Activated CD4-positive, alpha-beta memory T cell treated with anti-CD3 and anti-CD28 coated beads, Interleukin-2, amount 10 ng/mL, durations not matched to agents 7 days and 5 days (primary cell): ENCODE data around the gene TNFAIP8L2. TPM values are rescaled to one million over a fixed set of nuclear protein-coding genes. Genes with fewer than 3 reads are reported as not detected.
A peak's percentile ranks its signal among the peaks of the same experiment; 100 is the strongest.

Experiments used
- CTCF ChIA-PET: fragments of 350-600 bp; sonication (Branson Sonifier 250); formaldehyde crosslinking; loops from one replicate; lab custom pipeline; 2021; ENCODE audit warnings: antibody characterized with exemption, inconsistent platforms; lab: Charles Lee
- POLR2A ChIA-PET: fragments of 350-600 bp; sonication (Branson Sonifier 250); formaldehyde crosslinking; loops from one replicate; lab custom pipeline; 2021; ENCODE audit warnings: antibody characterized with exemption; lab: Charles Lee
- DNase-seq: peaks from one replicate; pipeline ENCODE4 v3.0.0-alpha.2; 2020
- H3K27ac Mint-ChIP-seq: one replicate; pipeline ENCODE4 v1.8.0; 2021; ENCODE audit warnings: mild to moderate bottlenecking, mixed read lengths
- H3K27me3 Mint-ChIP-seq: one replicate; pipeline ENCODE4 v1.8.0; 2021; ENCODE audit warnings: mixed read lengths
- H3K36me3 Mint-ChIP-seq: one replicate; pipeline ENCODE4 v1.8.0; 2021; ENCODE audit warnings: low read depth, mixed read lengths
- H3K4me1 Mint-ChIP-seq: one replicate; pipeline ENCODE4 v1.8.0; 2021; ENCODE audit warnings: mixed read lengths
- H3K4me3 Mint-ChIP-seq: one replicate; pipeline ENCODE4 v1.8.0; 2021; ENCODE audit warnings: mild to moderate bottlenecking, mixed read lengths
- H3K9me3 Mint-ChIP-seq: one replicate; pipeline ENCODE4 v1.8.0; 2021; ENCODE audit warnings: mixed read lengths
- total RNA-seq, 2 experiments: library from RNA; stranded (reverse); gene quantifications; one replicate each; pipeline ENCODE4 v1.2.3, GENCODE V29; 2021

TNFAIP8L2 gene
- total RNA-seq, 2 experiments from 2014 or later, result 31.2 to 32.0 TPM

GRCh38 chr1:151147132-151147503, 9.3 kb upstream of the TNFAIP8L2 start:
- CTCF ChIA-PET, result interaction anchor here (0.9 to 2.7 kb wide), 3 partner anchors 10 to 123 kb away, joined by 6 to 18 read pairs (median 7); partner anchors contain the start of gene TNFAIP8L2
- no peaks in the 10 kb centered on the region for H3K9me3 Mint-ChIP-seq
- H3K4me3 Mint-ChIP-seq, result peak overlapping the region; percentile 93
- H3K27me3 Mint-ChIP-seq, result peaks cover 14% of the 10 kb centered on the region
- POLR2A ChIA-PET, result interaction anchor here (1.1 to 6.4 kb wide), 3 partner anchors 10 to 77 kb away, joined by 3 to 22 read pairs (median 4); partner anchors contain the start of genes GABPB2 and TNFAIP8L2
- no peaks in the 10 kb centered on the region for H3K36me3 Mint-ChIP-seq
- DNase-seq, result no peak
- no peak overlapping the region for H3K27ac Mint-ChIP-seq
- peaks cover 11% of the 10 kb centered on the region for H3K4me1 Mint-ChIP-seq

- Mint-ChIP-seq H3K27ac (no peak overlapping the region), H3K27me3 (peaks cover 14% of the 10 kb centered on the region), H3K9me3 (no peaks in the 10 kb centered on the region), H3K36me3 (no peaks in the 10 kb centered on the region), H3K4me3 (peak overlapping the region; percentile 93), H3K4me1 (peaks cover 11% of the 10 kb centered on the region)
- ChIA-PET POLR2A (interaction anchor here (1.1 to 6.4 kb wide), 3 partner anchors 9 to 78 kb away, joined by 3 to 22 read pairs (median 4); partner anchors contain the start of genes GABPB2 and TNFAIP8L2), CTCF (interaction anchor here (0.6 to 2.7 kb wide), 5 partner anchors 9 to 123 kb away, joined by 3 to 18 read pairs (median 7); partner anchors contain the start of gene TNFAIP8L2)
- no peak for DNase-seq
Measured at GRCh38 chr1:151147665-151148064, 8.8 kb upstream of the TNFAIP8L2 start.

GRCh38 chr1:151157067-151157531, 650 bp downstream of the TNFAIP8L2 start:
- ChIA-PET CTCF (interaction anchor here (0.5 to 9.4 kb wide), 31 partner anchors 8 to 183 kb away, joined by 3 to 267 read pairs (median 4); partner anchors contain the start of genes C1orf56, CDC42SE1, GABPB2 and LYSMD1), POLR2A (interaction anchor here (0.6 to 5.1 kb wide), 31 partner anchors 9 to 595 kb away, joined by 3 to 65 read pairs (median 5); partner anchors contain the start of genes C1orf56, CDC42SE1, ENSA and GABPB2)
- H3K27ac Mint-ChIP-seq, result peak overlapping the region; percentile 96
- no peaks in the 10 kb centered on the region for H3K9me3 Mint-ChIP-seq
- H3K4me1 Mint-ChIP-seq, result peaks cover 56% of the 10 kb centered on the region
- H3K36me3 Mint-ChIP-seq, result peaks cover 46% of the 10 kb centered on the region
- peak overlapping the region; percentile 98 for H3K4me3 Mint-ChIP-seq
- H3K27me3 Mint-ChIP-seq, result no peaks in the 10 kb centered on the region
- peak; percentile 83 for DNase-seq

- Mint-ChIP-seq H3K36me3 (peaks cover 53% of the 10 kb centered on the region), H3K9me3 (no peaks in the 10 kb centered on the region), H3K4me1 (peaks cover 62% of the 10 kb centered on the region), H3K4me3 (peak overlapping the region; percentile 98), H3K27me3 (no peaks in the 10 kb centered on the region), H3K27ac (peak overlapping the region; percentile 96)
- ChIA-PET POLR2A (interaction anchor here (0.8 to 5.1 kb wide), 8 partner anchors 8 to 123 kb away, joined by 3 to 65 read pairs (median 10); partner anchors contain the start of genes C1orf56, CDC42SE1, GABPB2 and LYSMD1), CTCF (interaction anchor here (3.3 to 9.4 kb wide), 4 partner anchors 10 to 133 kb away, joined by 18 to 267 read pairs (median 36); partner anchors contain the start of gene GABPB2)
- no peak for DNase-seq
Measured at GRCh38 chr1:151158326-151158725, 1.9 kb downstream of the TNFAIP8L2 start.

GRCh38 chr1:151158751-151159251, 2.4 kb downstream of the TNFAIP8L2 start:
- H3K9me3 Mint-ChIP-seq, result no peaks in the 10 kb centered on the region
- peak overlapping the region; percentile 98 for H3K4me3 Mint-ChIP-seq
- no peak for DNase-seq
- peak overlapping the region; percentile 96 for H3K27ac Mint-ChIP-seq
- H3K4me1 Mint-ChIP-seq, result peaks cover 62% of the 10 kb centered on the region
- ChIA-PET POLR2A (interaction anchor here (0.8 to 5.1 kb wide), 5 partner anchors 31 to 123 kb away, joined by 3 to 65 read pairs (median 5); partner anchors contain the start of genes CDC42SE1, MLLT11, PIP5K1A and VPS72), CTCF (interaction anchor here (3.3 to 9.4 kb wide), 2 partner anchors 11 to 59 kb away, joined by 18 to 267 read pairs; no protein-coding TSS in a partner anchor)
- peaks cover 53% of the 10 kb centered on the region for H3K36me3 Mint-ChIP-seq
- H3K27me3 Mint-ChIP-seq, result no peaks in the 10 kb centered on the region

- POLR2A ChIA-PET, result interaction anchor here (1.7 to 5.1 kb wide), 3 partner anchors 31 to 122 kb away, joined by 5 to 65 read pairs (median 9); partner anchors contain the start of genes CDC42SE1, MLLT11, VPS72 and ZNF687
- peaks cover 53% of the 10 kb centered on the region for H3K36me3 Mint-ChIP-seq
Measured at GRCh38 chr1:151159373-151159772, 2.9 kb downstream of the TNFAIP8L2 start.

GRCh38 chr1:151164732-151165280, 8.4 kb downstream of the TNFAIP8L2 start:
- ChIA-PET CTCF (interaction anchor here (0.8 to 2.4 kb wide), 3 partner anchors 8 to 65 kb away, joined by 3 to 10 read pairs (median 5); partner anchors contain the start of gene TNFAIP8L2), POLR2A (interaction anchor here (1.1 to 4.3 kb wide), 4 partner anchors 8 to 158 kb away, joined by 3 to 37 read pairs (median 21); partner anchors contain the start of genes MINDY1, TNFAIP8L2 and VPS72)
- Mint-ChIP-seq H3K4me3 (peak overlapping the region; percentile 85), H3K9me3 (no peaks in the 10 kb centered on the region), H3K4me1 (peaks cover 65% of the 10 kb centered on the region), H3K27ac (peak overlapping the region; percentile 83), H3K27me3 (no peaks in the 10 kb centered on the region), H3K36me3 (peaks cover 51% of the 10 kb centered on the region)
- no peak for DNase-seq

More at GRCh38 chr1:151159373-151159772, 2.9 kb downstream of the TNFAIP8L2 start:
- no peaks in the 10 kb centered on the region for H3K27me3 Mint-ChIP-seq
- no peaks in the 10 kb centered on the region for H3K9me3 Mint-ChIP-seq
- H3K4me1 Mint-ChIP-seq, result peaks cover 66% of the 10 kb centered on the region
- peak overlapping the region; percentile 96 for H3K27ac Mint-ChIP-seq
- H3K4me3 Mint-ChIP-seq, result no peak overlapping the region
- no peak for DNase-seq
- CTCF ChIA-PET, result interaction anchor here (9.4 kb wide), 1 partner anchor 59 kb away, joined by 267 read pairs; no protein-coding TSS in a partner anchor

GRCh38 chr1:151165281-151165737, 8.9 kb downstream of the TNFAIP8L2 start:
- ChIA-PET CTCF (interaction anchor here (0.8 to 2.4 kb wide), 3 partner anchors 8 to 66 kb away, joined by 3 to 10 read pairs (median 5); partner anchors contain the start of gene TNFAIP8L2), POLR2A (interaction anchor here (1.1 to 4.3 kb wide), 6 partner anchors 8 to 159 kb away, joined by 3 to 37 read pairs (median 7); partner anchors contain the start of genes MINDY1, PSMD4, TNFAIP8L2 and VPS72)
- no peaks in the 10 kb centered on the region for H3K27me3 Mint-ChIP-seq
- no peaks in the 10 kb centered on the region for H3K9me3 Mint-ChIP-seq
- H3K4me1 Mint-ChIP-seq, result peaks cover 62% of the 10 kb centered on the region
- no peak for DNase-seq
- H3K27ac Mint-ChIP-seq, result peak overlapping the region; percentile 83
- H3K36me3 Mint-ChIP-seq, result peaks cover 53% of the 10 kb centered on the region
- peak overlapping the region; percentile 85 for H3K4me3 Mint-ChIP-seq

GRCh38 chr1:151165738-151166504, 9.5 kb downstream of the TNFAIP8L2 start, which contains the start of the genes LYSMD1 and SCNM1:
LYSMD1 (minus strand) TSS chr1:151165902; CDS start chr1:151165258, 644 bp downstream.
SCNM1 (plus strand) TSS chr1:151166144; CDS start chr1:151166153, 9 bp downstream.
- Mint-ChIP-seq H3K9me3 (no peaks in the 10 kb centered on the region), H3K27me3 (no peaks in the 10 kb centered on the region), H3K27ac (peak within 1 kb of the TSS; percentile 83), H3K4me1 (peaks cover 58% of the 10 kb centered on the region), H3K36me3 (peaks cover 54% of the 10 kb centered on the region), H3K4me3 (peak within 1 kb of the TSS; percentile 85)
- peak; percentile 98 for DNase-seq
- ChIA-PET POLR2A (interaction anchor here (0.6 to 4.3 kb wide), 13 partner anchors 9 to 802 kb away, joined by 3 to 37 read pairs (median 4); partner anchors contain the start of genes MINDY1, PSMD4, RPRD2 and TMOD4), CTCF (interaction anchor here (0.6 to 2.4 kb wide), 3 partner anchors 9 to 66 kb away, joined by 4 to 10 read pairs (median 10); partner anchors contain the start of gene TNFAIP8L2)

- H3K27me3 Mint-ChIP-seq, result no peaks in the 10 kb centered on the region
- H3K4me1 Mint-ChIP-seq, result peaks cover 55% of the 10 kb centered on the region
- H3K4me3 Mint-ChIP-seq, result peak overlapping the region; percentile 85
- H3K9me3 Mint-ChIP-seq, result no peaks in the 10 kb centered on the region
- peak overlapping the region; percentile 83 for H3K27ac Mint-ChIP-seq
- ChIA-PET CTCF (interaction anchor here (0.6 to 2.4 kb wide), 4 partner anchors 10 to 67 kb away, joined by 4 to 10 read pairs (median 8); partner anchors contain the start of gene TNFAIP8L2), POLR2A (interaction anchor here (0.6 to 4.3 kb wide), 13 partner anchors 9 to 802 kb away, joined by 3 to 37 read pairs (median 4); partner anchors contain the start of genes MINDY1, PSMD4, RPRD2 and TMOD4)
- no peak for DNase-seq
- H3K36me3 Mint-ChIP-seq, result peaks cover 56% of the 10 kb centered on the region
Measured at GRCh38 chr1:151166505-151166956, 10.1 kb downstream of the TNFAIP8L2 start.

GRCh38 chr1:151167116-151167515, 10.7 kb downstream of the TNFAIP8L2 start:
- POLR2A ChIA-PET, result interaction anchor here (1.4 to 4.3 kb wide), 6 partner anchors 10 to 143 kb away, joined by 3 to 37 read pairs (median 8); partner anchors contain the start of genes PSMD4, TNFAIP8L2 and VPS72
- Mint-ChIP-seq H3K36me3 (peaks cover 50% of the 10 kb centered on the region), H3K4me3 (peak overlapping the region; percentile 85), H3K9me3 (no peaks in the 10 kb centered on the region), H3K27ac (peak overlapping the region; percentile 83), H3K4me1 (peaks cover 49% of the 10 kb centered on the region), H3K27me3 (no peaks in the 10 kb centered on the region)
- DNase-seq, result no peak
- CTCF ChIA-PET, result interaction anchor here (0.8 to 2.0 kb wide), 3 partner anchors 12 to 143 kb away, joined by 4 to 10 read pairs (median 7); no protein-coding TSS in a partner anchor
